Testis (tissue), 3 donors: ENCODE data around the gene WHRN. TPM values are rescaled to one million over a fixed set of nuclear protein-coding genes. Genes with fewer than 3 reads are reported as not detected.

ENCODE experiments used
- DNase-seq: peaks from one replicate; pipeline ENCODE4 v3.0.0-alpha.2; 2019
- H3K27ac ChIP-seq, 2 donors: fragments of 200-600 bp; sonication (generic); one replicate each; pipeline ENCODE4 v1.5.1; 2019
- H3K27me3 ChIP-seq: fragments of 200-600 bp; sonication (generic); one replicate; pipeline ENCODE4 v1.5.1; 2019
- H3K36me3 ChIP-seq: fragments of 200-600 bp; sonication (generic); one replicate; pipeline ENCODE4 v1.5.1; 2017; ENCODE audit warnings: low read depth; ENCODE audit errors: missing control alignments
- H3K4me1 ChIP-seq: fragments of 200-600 bp; sonication (generic); one replicate; pipeline ENCODE4 v1.5.1; 2019
- H3K4me3 ChIP-seq, 2 donors: fragments of 200-600 bp; sonication (generic); one replicate each; pipeline ENCODE4 v1.5.1; 2017 to 2019
- H3K9me3 ChIP-seq: fragments of 200-600 bp; sonication (generic); one replicate; pipeline ENCODE4 v1.5.1; 2017
- CTCF ChIP-seq, 3 experiments: fragments of 450-650 bp in 2 of 3; fragments of 200-600 bp in 1 of 3; sonication (generic) in 1 of 3; IDR thresholded peaks; one replicate each; pipeline ENCODE4 v1.5.1; 2016 to 2019; ENCODE audit warnings: antibody characterized with exemption in 3 of 3, mild to moderate bottlenecking in 2 of 3, moderate library complexity in 1 of 3
- POLR2A ChIP-seq: fragments of 450-650 bp; IDR thresholded peaks from one replicate; pipeline ENCODE4 v1.6.1; 2017; ENCODE audit warnings: antibody characterized with exemption, mild to moderate bottlenecking, moderate library complexity
- WGBS, 2 donors: methylation state at CpG; one replicate each; pipeline ENCODE4 v1.1.5; 2018; 5-methylcytosine and 5-hydroxymethylcytosine counted together
- intact Hi-C: fragments of 100-400 bp; cut with DNase I; formaldehyde crosslinking; loops from one replicate; pipeline ENCODE4 v1.15.1; 2023; ENCODE audit warnings: low total_unique reads
- polyA plus RNA-seq: library from polyadenylated mRNA; stranded (reverse); fragments of 350-450 nt; fragmentation: Illumina TruSeq; extraction: RNeasy Lipid Tissue Mini Kit (QIAGEN cat#74804); gene quantifications from one replicate; pipeline ENCODE4 v1.2.3, GENCODE V29; 2014; ENCODE audit warnings: low read depth, low replicate concordance; ENCODE audit not compliant: insufficient read depth
- total RNA-seq, 2 donors: library from RNA; depleted of rRNA; stranded (reverse); fragments of >200 nt; gene quantifications; one replicate each; pipeline ENCODE4 v1.2.3, GENCODE V29; 2016

WHRN gene
- total and polyA plus RNA-seq, 3 donors from 2014 or later: 70.3 to 208 (median 181) TPM

- peak overlapping the region; percentile 66 to 81 for H3K4me3 ChIP-seq
- H3K4me1 ChIP-seq: no peaks in the 10 kb centered on the region
- WGBS, 2 donors: 31 to 44% methylated on average over 18 of the region's 18 CpGs
- H3K36me3 ChIP-seq: no peaks in the 10 kb centered on the region
- peak; percentile 46 for DNase-seq
- intact Hi-C loops: no loop called here
- H3K9me3 ChIP-seq: no peaks in the 10 kb centered on the region
- H3K27me3 ChIP-seq: no peaks in the 10 kb centered on the region
- peak overlapping the region; percentile 75 to 88 for H3K27ac ChIP-seq
- TF ChIP-seq CTCF (IDR thresholded peaks at IDR 0.05) (no peak), POLR2A (no peak)
These were observed 1.5 kb downstream of the WHRN start for GRCh38 chr9:114503522-114504340.

GRCh38 chr9:114503009-114503408 is 2.3 kb downstream of the WHRN start:
- Histone ChIP-seq H3K27me3 (no peaks in the 10 kb centered on the region), H3K36me3 (no peaks in the 10 kb centered on the region), H3K27ac (peak overlapping the region; percentile 75 to 88), H3K4me3 (peak overlapping the region; percentile 7 to 81), H3K4me1 (no peaks in the 10 kb centered on the region), H3K9me3 (no peaks in the 10 kb centered on the region)
- DNase-seq: no peak
- intact Hi-C loops: no loop called here
- TF ChIP-seq CTCF (IDR thresholded peaks at IDR 0.05): no peak
- TF ChIP-seq POLR2A: no peak
- 40 to 64% methylated on average over 7 of the region's 7 CpGs for WGBS, 2 donors

GRCh38 chr9:114501796-114502682 is 3.2 kb downstream of the WHRN start:
- TF ChIP-seq CTCF (IDR thresholded peaks at IDR 0.05) (no peak), POLR2A (no peak)
- no peaks in the 10 kb centered on the region for H3K36me3 ChIP-seq
- peak overlapping the region; percentile 75 to 88 for H3K27ac ChIP-seq
- no peaks in the 10 kb centered on the region for H3K4me1 ChIP-seq
- H3K4me3 ChIP-seq: peak overlapping the region in 1 of 2 donors; percentile 81
- 56 to 62% methylated on average over 12 of the region's 12 CpGs for WGBS, 2 donors
- H3K9me3 ChIP-seq: no peaks in the 10 kb centered on the region
- no peaks in the 10 kb centered on the region for H3K27me3 ChIP-seq
- intact Hi-C loops: no loop called here
- no peak for DNase-seq

- 63 to 92% methylated on average over 3 of the region's 3 CpGs for WGBS, 2 donors
- TF ChIP-seq CTCF (IDR thresholded peaks at IDR 0.05) (no peak), POLR2A (no peak)
- Histone ChIP-seq H3K27ac (no peak overlapping the region), H3K36me3 (no peaks in the 10 kb centered on the region), H3K9me3 (no peaks in the 10 kb centered on the region), H3K4me3 (no peak overlapping the region), H3K4me1 (no peaks in the 10 kb centered on the region), H3K27me3 (no peaks in the 10 kb centered on the region)
- intact Hi-C loops: no loop called here
- no peak for DNase-seq
These were observed 4.5 kb downstream of the WHRN start for GRCh38 chr9:114500697-114501292.
